ENCODE measurements around the gene TRIP10. TPM values are rescaled to one million over a fixed set of nuclear protein-coding genes. Genes with fewer than 3 reads are reported as not detected.

The TRIP10 gene
- total RNA-seq, 2 donors from 2014 or later, result 23.1 to 31.9 TPM

DNA sequence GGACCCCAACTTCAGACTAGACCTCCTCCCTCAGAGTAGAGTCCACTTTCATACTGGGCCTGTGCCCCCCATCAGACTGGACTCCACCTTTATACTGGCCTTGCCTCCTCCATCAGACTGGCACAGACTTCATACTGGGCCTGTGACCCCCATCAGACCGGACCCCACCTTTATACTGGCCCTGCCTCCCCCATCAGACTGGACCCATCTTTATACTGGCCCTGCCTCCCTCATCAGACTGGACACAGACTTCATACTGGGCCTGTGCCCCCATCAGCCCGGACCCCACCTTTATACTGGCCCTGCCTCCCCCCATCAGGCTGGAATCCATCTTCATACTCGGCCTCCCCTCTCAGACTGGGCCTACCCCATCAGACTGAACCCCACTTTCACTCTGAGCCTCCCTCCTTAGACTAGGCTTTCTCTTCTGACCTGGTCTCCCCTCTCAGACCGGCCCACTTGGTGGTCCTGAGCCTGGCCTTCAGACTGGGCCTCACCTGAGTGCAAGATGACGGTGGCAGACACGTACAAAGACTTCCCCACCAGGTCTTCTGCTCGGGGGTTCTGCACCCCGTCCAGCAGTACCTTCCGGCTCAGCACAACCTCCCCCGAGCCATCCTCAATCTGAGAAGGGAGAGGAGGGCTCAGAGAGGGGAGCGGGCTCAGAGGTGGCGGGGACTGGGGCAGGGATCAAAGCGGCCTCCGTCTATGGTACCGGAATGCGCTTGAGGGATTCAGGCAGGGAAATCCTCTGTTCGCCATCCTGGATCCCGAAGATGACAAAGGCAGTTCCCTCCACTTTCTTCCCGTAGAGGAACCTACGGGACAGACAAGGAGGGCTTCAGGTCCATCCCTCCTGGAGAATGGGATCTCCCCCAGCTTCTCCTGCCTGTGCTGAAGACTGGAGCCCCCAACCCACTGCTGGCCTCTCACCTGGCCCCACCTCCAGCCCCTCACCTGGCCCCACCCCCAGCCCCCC is 26.5 kb upstream of the TRIP10 start:
- no peak for ATAC-seq
- intact Hi-C loops (cut with DNase I), result no loop called here
- no peaks in the 10 kb centered on the region for H3K27me3 ChIP-seq

DNA sequence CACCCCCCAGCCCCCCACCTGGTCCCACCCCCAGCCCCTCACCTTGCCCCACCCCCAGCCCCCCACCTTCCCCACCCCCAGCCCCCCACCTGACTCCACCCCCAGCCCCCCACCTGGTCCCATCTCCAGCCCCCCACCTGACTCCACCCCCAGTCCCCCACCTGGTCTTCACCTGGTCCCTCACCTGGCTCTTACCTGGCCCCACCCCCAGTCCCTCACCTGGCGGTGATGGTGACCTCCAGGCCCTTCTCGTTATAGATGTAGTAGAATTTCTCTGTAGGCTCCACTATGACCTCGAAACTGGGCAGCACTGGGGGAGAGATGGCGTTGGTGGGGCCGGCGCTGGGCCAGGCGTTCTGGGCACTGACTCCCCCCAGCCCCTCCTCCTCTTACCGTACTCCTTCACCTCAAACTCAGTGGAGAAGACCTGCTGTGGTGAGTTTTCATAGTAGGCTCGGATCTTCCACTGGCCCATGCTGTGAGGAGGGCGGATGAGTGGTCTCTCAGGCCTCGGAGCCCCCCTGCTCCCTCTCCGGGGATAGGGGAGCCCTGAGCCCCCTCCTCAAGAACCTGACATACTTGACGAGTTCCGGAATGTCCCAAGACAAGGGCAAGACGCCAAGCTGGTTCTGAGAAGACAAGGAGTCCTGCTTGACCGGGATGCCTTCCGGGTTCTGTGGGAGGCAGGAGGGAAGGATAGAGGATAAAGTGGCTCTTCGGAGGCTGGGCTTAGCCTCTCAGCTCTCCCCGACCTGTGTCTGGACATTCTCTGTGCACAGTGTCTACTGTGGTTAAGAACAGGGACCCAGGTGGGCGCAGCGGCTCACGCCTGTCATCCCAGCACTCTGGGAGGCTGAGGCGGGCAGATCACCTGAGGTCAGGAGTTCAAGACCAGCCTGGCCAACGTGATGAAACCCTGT is 25.4 kb upstream of the TRIP10 start:
- WGBS, 2 donors, result 62 to 65% methylated on average over 14 to 24 of the region's 24 CpGs
- ATAC-seq, result no peak
- DNase-seq, result no peak
- Histone ChIP-seq H3K27me3 (no peaks in the 10 kb centered on the region), H3K36me3 (replicated peaks in 1 of 2; ENCODE audit: insufficient read depth in 1 of 2, low read depth in 2 of 2) (peaks cover 9 to 10% of the 10 kb centered on the region in 2 donors), H3K9me3 (no peaks in the 10 kb centered on the region), H3K27ac (no peak overlapping the region), H3K4me3 (no peak overlapping the region), H3K4me1 (peaks cover 17% of the 10 kb centered on the region)
- no peak for TF ChIP-seq POLR2A (IDR thresholded peaks at IDR 0.05)
- TF ChIP-seq, protein P1, sequence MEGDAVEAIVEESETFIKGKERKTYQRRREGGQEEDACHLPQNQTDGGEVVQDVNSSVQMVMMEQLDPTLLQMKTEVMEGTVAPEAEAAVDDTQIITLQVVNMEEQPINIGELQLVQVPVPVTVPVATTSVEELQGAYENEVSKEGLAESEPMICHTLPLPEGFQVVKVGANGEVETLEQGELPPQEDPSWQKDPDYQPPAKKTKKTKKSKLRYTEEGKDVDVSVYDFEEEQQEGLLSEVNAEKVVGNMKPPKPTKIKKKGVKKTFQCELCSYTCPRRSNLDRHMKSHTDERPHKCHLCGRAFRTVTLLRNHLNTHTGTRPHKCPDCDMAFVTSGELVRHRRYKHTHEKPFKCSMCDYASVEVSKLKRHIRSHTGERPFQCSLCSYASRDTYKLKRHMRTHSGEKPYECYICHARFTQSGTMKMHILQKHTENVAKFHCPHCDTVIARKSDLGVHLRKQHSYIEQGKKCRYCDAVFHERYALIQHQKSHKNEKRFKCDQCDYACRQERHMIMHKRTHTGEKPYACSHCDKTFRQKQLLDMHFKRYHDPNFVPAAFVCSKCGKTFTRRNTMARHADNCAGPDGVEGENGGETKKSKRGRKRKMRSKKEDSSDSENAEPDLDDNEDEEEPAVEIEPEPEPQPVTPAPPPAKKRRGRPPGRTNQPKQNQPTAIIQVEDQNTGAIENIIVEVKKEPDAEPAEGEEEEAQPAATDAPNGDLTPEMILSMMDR (IDR thresholded peaks at IDR 0.05), result no peak
- intact Hi-C loops (cut with DNase I), result no loop called here

More for the DNA sequence above, 26.5 kb upstream of the TRIP10 start:
- WGBS, 2 donors, result 84 to 85% methylated on average over 20 of the region's 20 CpGs
- Histone ChIP-seq H3K36me3 (replicated peaks in 1 of 2; ENCODE audit: insufficient read depth in 1 of 2, low read depth in 2 of 2) (peaks cover 9 to 10% of the 10 kb centered on the region in 2 donors), H3K27ac (no peak overlapping the region), H3K4me1 (peaks cover 6% of the 10 kb centered on the region), H3K4me3 (no peak overlapping the region), H3K9me3 (no peaks in the 10 kb centered on the region)
- TF ChIP-seq POLR2A (IDR thresholded peaks at IDR 0.05), result no peak
- TF ChIP-seq, protein P1 (IDR thresholded peaks at IDR 0.05), result no peak
- DNase-seq, result no peak

DNA sequence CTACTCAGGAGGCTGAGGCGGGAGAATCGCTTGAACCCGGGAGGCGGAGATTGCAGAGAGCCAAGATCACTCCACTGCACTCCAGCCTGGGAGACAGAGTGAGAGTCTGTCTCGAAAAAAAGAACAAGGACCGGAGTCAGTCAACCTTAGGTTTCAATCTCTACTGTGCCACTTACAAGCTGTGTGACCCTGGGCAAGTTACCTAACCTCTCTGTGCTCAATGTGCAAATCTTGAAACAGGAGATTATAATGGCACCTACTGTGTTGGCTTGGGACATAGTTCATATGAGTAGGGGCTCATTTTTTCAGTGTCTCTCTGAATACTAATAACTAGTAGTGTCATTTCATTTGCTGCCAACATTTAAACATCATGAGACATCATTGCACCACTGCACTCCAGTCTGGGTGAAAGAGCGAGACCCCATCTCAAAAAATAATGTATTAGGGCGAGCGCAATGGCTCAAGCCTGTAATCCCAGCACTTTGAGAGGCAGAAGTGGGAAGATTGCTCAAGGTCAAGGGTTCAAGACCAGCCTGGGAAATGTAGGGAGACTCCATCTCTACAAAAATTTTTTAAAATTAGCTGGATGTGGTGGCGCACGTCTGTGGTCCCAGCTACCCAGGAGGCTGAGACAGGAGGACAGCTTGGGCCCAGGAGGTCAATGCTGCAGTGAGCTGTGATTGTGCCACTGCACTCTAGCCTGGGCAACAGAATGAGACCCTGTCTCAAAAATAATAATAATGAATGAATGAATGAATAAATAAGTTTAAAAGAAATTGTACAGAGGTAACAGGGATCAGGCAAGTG is 24.5 kb upstream of the TRIP10 start:
- no peak for ATAC-seq
- H3K27me3 ChIP-seq, result no peaks in the 10 kb centered on the region
- 84 to 88% methylated on average over 11 of the region's 11 CpGs for WGBS, 2 donors

DNA sequence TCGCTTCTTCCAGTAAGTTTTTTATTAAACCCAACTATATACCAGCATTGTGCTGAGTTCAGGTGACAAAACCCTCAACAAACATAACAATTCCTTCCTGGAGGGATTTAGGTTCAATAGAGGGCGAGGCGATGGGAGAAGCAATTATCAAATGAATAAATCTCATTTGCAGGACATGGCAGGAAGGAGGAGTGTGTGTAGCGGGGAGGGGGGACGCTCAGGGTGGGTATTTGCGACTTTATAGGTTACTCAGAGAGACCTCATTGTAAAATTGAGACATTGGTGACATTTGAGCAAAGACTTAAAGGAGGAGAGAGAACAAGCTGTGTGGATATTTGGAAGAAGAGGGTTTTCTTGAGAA is 22.9 kb upstream of the TRIP10 start:
- H3K36me3 ChIP-seq (replicated peaks in 1 of 2; ENCODE audit: insufficient read depth in 1 of 2, low read depth in 2 of 2), result peaks cover 0 to 5% of the 10 kb centered on the region in 2 donors
- DNase-seq (no peak), ATAC-seq (no peak)
- TF ChIP-seq, protein P1 (IDR thresholded peaks at IDR 0.05), result no peak
- no peak for TF ChIP-seq POLR2A (IDR thresholded peaks at IDR 0.05)
- no peaks in the 10 kb centered on the region for H3K27me3 ChIP-seq
- 80 to 82% methylated on average over 6 of the region's 6 CpGs for WGBS, 2 donors
- H3K9me3 ChIP-seq, result no peaks in the 10 kb centered on the region
- H3K4me1 ChIP-seq, result peaks cover 37% of the 10 kb centered on the region
- no peak overlapping the region for H3K4me3 ChIP-seq
- H3K27ac ChIP-seq, result no peak overlapping the region
- intact Hi-C loops (cut with DNase I), result no loop called here

More for the DNA sequence above, 24.5 kb upstream of the TRIP10 start:
- DNase-seq, result no peak
- Histone ChIP-seq H3K4me1 (peaks cover 26% of the 10 kb centered on the region), H3K4me3 (no peak overlapping the region), H3K36me3 (replicated peaks in 1 of 2; ENCODE audit: insufficient read depth in 1 of 2, low read depth in 2 of 2) (peaks cover 5 to 10% of the 10 kb centered on the region in 2 donors), H3K27ac (no peak overlapping the region), H3K9me3 (no peaks in the 10 kb centered on the region)
- no peak for TF ChIP-seq POLR2A (IDR thresholded peaks at IDR 0.05)
- TF ChIP-seq, protein P1 (IDR thresholded peaks at IDR 0.05), result no peak
- intact Hi-C loops (cut with DNase I), result no loop called here
